ENCODE data around the gene SCMH1. TPM values are rescaled to one million over a fixed set of nuclear protein-coding genes. Genes with fewer than 3 reads are reported as not detected.

The SCMH1 gene
- total and polyA plus RNA-seq, 2 donors, result 14.8 to 17.8 TPM

GRCh38 chr1:41158966-41159365 lies 83.1 kb downstream of the SCMH1 start:
- 96% methylated on average over 1 of the region's 1 CpG for WGBS
- DNase-seq (ENCODE audit: low read depth in 6 of 9, low spot score in 9 of 9), result no peak
- Histone ChIP-seq H3K9me3 (ENCODE audit: control insufficient read depth in 2 of 2, insufficient read depth in 1 of 2, low read length in 1 of 2) (no peaks in the 10 kb centered on the region), H3K27me3 (ENCODE audit: control insufficient read depth in 2 of 2, insufficient read depth in 1 of 2, low read length in 1 of 2) (no peaks in the 10 kb centered on the region), H3K4me3 (ENCODE audit: low read length in 2 of 2) (no peak overlapping the region), H3K27ac (ENCODE audit: low read depth in 1 of 2, low read length in 1 of 2) (no peak overlapping the region), H3K4me1 (ENCODE audit: control insufficient read depth in 2 of 2, insufficient read depth in 2 of 2, low read length in 2 of 2) (no peaks in the 10 kb centered on the region), H3K36me3 (ENCODE audit: control insufficient read depth in 2 of 2, insufficient read depth in 2 of 2, low read length in 1 of 2) (peaks cover 10 to 16% of the 10 kb centered on the region in 2 donors)

GRCh38 chr1:41158147-41158875 lies 83.8 kb downstream of the SCMH1 start:
- Histone ChIP-seq H3K4me1 (ENCODE audit: control insufficient read depth in 2 of 2, insufficient read depth in 2 of 2, low read length in 2 of 2) (no peaks in the 10 kb centered on the region), H3K27me3 (ENCODE audit: control insufficient read depth in 2 of 2, insufficient read depth in 1 of 2, low read length in 1 of 2) (no peaks in the 10 kb centered on the region), H3K27ac (ENCODE audit: low read depth in 1 of 2, low read length in 1 of 2) (no peak overlapping the region), H3K36me3 (ENCODE audit: control insufficient read depth in 2 of 2, insufficient read depth in 2 of 2, low read length in 1 of 2) (peaks cover 10 to 16% of the 10 kb centered on the region in 2 donors), H3K4me3 (ENCODE audit: low read length in 2 of 2) (no peak overlapping the region), H3K9me3 (ENCODE audit: control insufficient read depth in 2 of 2, insufficient read depth in 1 of 2, low read length in 1 of 2) (no peaks in the 10 kb centered on the region)
- WGBS, result 93% methylated on average over 3 of the region's 3 CpGs
- DNase-seq (ENCODE audit: low read depth in 6 of 9, low spot score in 9 of 9), result no peak

- peaks cover 0 to 13% of the 10 kb centered on the region in 2 donors for H3K36me3 ChIP-seq (ENCODE audit: control insufficient read depth in 2 of 2, insufficient read depth in 2 of 2, low read length in 1 of 2)
- H3K4me1 ChIP-seq (ENCODE audit: control insufficient read depth in 2 of 2, insufficient read depth in 2 of 2, low read length in 2 of 2), result no peaks in the 10 kb centered on the region
- H3K27ac ChIP-seq (ENCODE audit: low read depth in 1 of 2, low read length in 1 of 2), result no peak overlapping the region
- H3K27me3 ChIP-seq (ENCODE audit: control insufficient read depth in 2 of 2, insufficient read depth in 1 of 2, low read length in 1 of 2), result no peaks in the 10 kb centered on the region
- no peak overlapping the region for H3K4me3 ChIP-seq (ENCODE audit: low read length in 2 of 2)
- no peaks in the 10 kb centered on the region for H3K9me3 ChIP-seq (ENCODE audit: control insufficient read depth in 2 of 2, insufficient read depth in 1 of 2, low read length in 1 of 2)
- WGBS, result 97% methylated on average over 1 of the region's 1 CpG
- no peak for DNase-seq (ENCODE audit: low read depth in 6 of 9, low spot score in 9 of 9)
Measured at GRCh38 chr1:41155105-41155504, 87.0 kb downstream of the SCMH1 start.

- no peak for DNase-seq (ENCODE audit: low read depth in 6 of 9, low spot score in 9 of 9)
- Histone ChIP-seq H3K27ac (ENCODE audit: low read depth in 1 of 2, low read length in 1 of 2) (no peak overlapping the region), H3K4me3 (ENCODE audit: low read length in 2 of 2) (no peak overlapping the region), H3K27me3 (ENCODE audit: control insufficient read depth in 2 of 2, insufficient read depth in 1 of 2, low read length in 1 of 2) (no peaks in the 10 kb centered on the region), H3K9me3 (ENCODE audit: control insufficient read depth in 2 of 2, insufficient read depth in 1 of 2, low read length in 1 of 2) (no peaks in the 10 kb centered on the region), H3K36me3 (ENCODE audit: control insufficient read depth in 2 of 2, insufficient read depth in 2 of 2, low read length in 1 of 2) (peaks cover 5 to 22% of the 10 kb centered on the region in 2 donors), H3K4me1 (ENCODE audit: control insufficient read depth in 2 of 2, insufficient read depth in 2 of 2, low read length in 2 of 2) (no peaks in the 10 kb centered on the region)
Measured at GRCh38 chr1:41153750-41154274, 88.3 kb downstream of the SCMH1 start.

GRCh38 chr1:41152622-41153044 lies 89.5 kb downstream of the SCMH1 start:
- H3K27ac ChIP-seq (ENCODE audit: low read depth in 1 of 2, low read length in 1 of 2), result no peak overlapping the region
- no peak for DNase-seq (ENCODE audit: low read depth in 6 of 9, low spot score in 9 of 9)
- H3K4me3 ChIP-seq (ENCODE audit: low read length in 2 of 2), result no peak overlapping the region
- no peaks in the 10 kb centered on the region for H3K27me3 ChIP-seq (ENCODE audit: control insufficient read depth in 2 of 2, insufficient read depth in 1 of 2, low read length in 1 of 2)
- 96% methylated on average over 1 of the region's 1 CpG for WGBS
- H3K36me3 ChIP-seq (ENCODE audit: control insufficient read depth in 2 of 2, insufficient read depth in 2 of 2, low read length in 1 of 2), result peaks cover 5 to 15% of the 10 kb centered on the region in 2 donors
- no peaks in the 10 kb centered on the region for H3K4me1 ChIP-seq (ENCODE audit: control insufficient read depth in 2 of 2, insufficient read depth in 2 of 2, low read length in 2 of 2)
- no peaks in the 10 kb centered on the region for H3K9me3 ChIP-seq (ENCODE audit: control insufficient read depth in 2 of 2, insufficient read depth in 1 of 2, low read length in 1 of 2)

- no peak for DNase-seq (ENCODE audit: low read depth in 6 of 9, low spot score in 9 of 9)
- WGBS, result 97% methylated on average over 4 of the region's 4 CpGs
- Histone ChIP-seq H3K9me3 (ENCODE audit: control insufficient read depth in 2 of 2, insufficient read depth in 1 of 2, low read length in 1 of 2) (no peaks in the 10 kb centered on the region), H3K27me3 (ENCODE audit: control insufficient read depth in 2 of 2, insufficient read depth in 1 of 2, low read length in 1 of 2) (no peaks in the 10 kb centered on the region), H3K4me3 (ENCODE audit: low read length in 2 of 2) (no peak overlapping the region), H3K4me1 (ENCODE audit: control insufficient read depth in 2 of 2, insufficient read depth in 2 of 2, low read length in 2 of 2) (no peaks in the 10 kb centered on the region), H3K36me3 (ENCODE audit: control insufficient read depth in 2 of 2, insufficient read depth in 2 of 2, low read length in 1 of 2) (peaks cover 5 to 15% of the 10 kb centered on the region in 2 donors), H3K27ac (ENCODE audit: low read depth in 1 of 2, low read length in 1 of 2) (peak overlapping the region in 1 of 2 donors; percentile 66)
Measured at GRCh38 chr1:41151846-41152245, 90.3 kb downstream of the SCMH1 start.

- no peaks in the 10 kb centered on the region for H3K9me3 ChIP-seq (ENCODE audit: control insufficient read depth in 2 of 2, insufficient read depth in 1 of 2, low read length in 1 of 2)
- no peaks in the 10 kb centered on the region for H3K27me3 ChIP-seq (ENCODE audit: control insufficient read depth in 2 of 2, insufficient read depth in 1 of 2, low read length in 1 of 2)
- peaks cover 5 to 11% of the 10 kb centered on the region in 2 donors for H3K36me3 ChIP-seq (ENCODE audit: control insufficient read depth in 2 of 2, insufficient read depth in 2 of 2, low read length in 1 of 2)
- no peaks in the 10 kb centered on the region for H3K4me1 ChIP-seq (ENCODE audit: control insufficient read depth in 2 of 2, insufficient read depth in 2 of 2, low read length in 2 of 2)
- no peak overlapping the region for H3K27ac ChIP-seq (ENCODE audit: low read depth in 1 of 2, low read length in 1 of 2)
- H3K4me3 ChIP-seq (ENCODE audit: low read length in 2 of 2), result no peak overlapping the region
- no peak for DNase-seq (ENCODE audit: low read depth in 6 of 9, low spot score in 9 of 9)
- WGBS, result 73% methylated on average over 2 of the region's 2 CpGs
Measured at GRCh38 chr1:41149570-41149969, 92.5 kb downstream of the SCMH1 start.

GRCh38 chr1:41144285-41144684 lies 97.8 kb downstream of the SCMH1 start:
- DNase-seq (ENCODE audit: low read depth in 6 of 9, low spot score in 9 of 9), result no peak
- Histone ChIP-seq H3K4me3 (ENCODE audit: low read length in 2 of 2) (no peak overlapping the region), H3K4me1 (ENCODE audit: control insufficient read depth in 2 of 2, insufficient read depth in 2 of 2, low read length in 2 of 2) (no peaks in the 10 kb centered on the region), H3K27me3 (ENCODE audit: control insufficient read depth in 2 of 2, insufficient read depth in 1 of 2, low read length in 1 of 2) (no peaks in the 10 kb centered on the region), H3K36me3 (ENCODE audit: control insufficient read depth in 2 of 2, insufficient read depth in 2 of 2, low read length in 1 of 2) (peaks cover 4 to 17% of the 10 kb centered on the region in 2 donors), H3K27ac (ENCODE audit: low read depth in 1 of 2, low read length in 1 of 2) (no peak overlapping the region), H3K9me3 (ENCODE audit: control insufficient read depth in 2 of 2, insufficient read depth in 1 of 2, low read length in 1 of 2) (peaks cover 1 to 8% of the 10 kb centered on the region in 2 donors)
- WGBS, result 98% methylated on average over 1 of the region's 1 CpG

GRCh38 chr1:41138549-41138948 lies 103.6 kb downstream of the SCMH1 start:
- Histone ChIP-seq H3K4me1 (ENCODE audit: control insufficient read depth in 2 of 2, insufficient read depth in 2 of 2, low read length in 2 of 2) (no peaks in the 10 kb centered on the region), H3K27me3 (ENCODE audit: control insufficient read depth in 2 of 2, insufficient read depth in 1 of 2, low read length in 1 of 2) (no peaks in the 10 kb centered on the region), H3K9me3 (ENCODE audit: control insufficient read depth in 2 of 2, insufficient read depth in 1 of 2, low read length in 1 of 2) (peaks cover 1 to 8% of the 10 kb centered on the region in 2 donors), H3K4me3 (ENCODE audit: low read length in 2 of 2) (no peak overlapping the region), H3K36me3 (ENCODE audit: control insufficient read depth in 2 of 2, insufficient read depth in 2 of 2, low read length in 1 of 2) (peaks cover 8 to 26% of the 10 kb centered on the region in 2 donors), H3K27ac (ENCODE audit: low read depth in 1 of 2, low read length in 1 of 2) (no peak overlapping the region)
- no peak for DNase-seq (ENCODE audit: low read depth in 6 of 9, low spot score in 9 of 9)
- WGBS, result 94% methylated on average over 1 of the region's 1 CpG

All from thymus (tissue), 11 donors.